ENCODE measurements around the gene HDAC4. TPM values are rescaled to one million over a fixed set of nuclear protein-coding genes. Genes with fewer than 3 reads are reported as not detected.

HDAC4 gene
- total and polyA plus RNA-seq, 10 of the 15 experiments (the other 5 are each of a cell fraction or from before 2014, with no cell fraction given) = 0.22 to 15.7 (median 4.8) TPM

- TF ChIP-seq SIX5 (IDR thresholded peaks at IDR 0.05; ENCODE audit: low read depth, low read length, severe bottlenecking) (no peak), BMI1 (IDR thresholded peaks at IDR 0.05; ENCODE audit: borderline replicate concordance) (no peak), RUNX3 (IDR thresholded peaks at IDR 0.05; ENCODE audit: low read length) (no peak), SPI1 (IDR thresholded peaks at IDR 0.05; ENCODE audit: borderline replicate concordance, insufficient read depth, low read depth, low read length) (no peak), ETV6 (conservative IDR thresholded peaks at IDR 0.05 in 1 of 2, IDR thresholded peaks at IDR 0.05 in 1 of 2; ENCODE audit: borderline replicate concordance in 1 of 2, low read depth in 1 of 2) (no peak), ZNF207 (IDR thresholded peaks at IDR 0.05; ENCODE audit: borderline replicate concordance) (no peak), ZZZ3 (IDR thresholded peaks at IDR 0.05; ENCODE audit: control insufficient read depth, insufficient read length, low read depth) (no peak), WRNIP1 (IDR thresholded peaks at IDR 0.05; ENCODE audit: borderline replicate concordance, low read depth, low read length) (no peak), ESRRA (IDR thresholded peaks at IDR 0.05; ENCODE audit: low read length) (no peak)
Observed at GRCh38 chr2:239163688-239164334, 237.0 kb downstream of the HDAC4 start (continued).

- Histone ChIP-seq H3K9ac (ENCODE audit: control insufficient read depth, insufficient read depth, low read length) (no peak overlapping the region), H3K4me3 (no peak overlapping the region), H2AFZ (ENCODE audit: control insufficient read depth, low read depth, low read length) (no peak overlapping the region), H3K36me3 (ENCODE audit: control insufficient read depth in 2 of 2, insufficient read depth in 2 of 2, low read length in 1 of 2) (peaks cover 0 to 2% of the 10 kb centered on the region in 2 experiments; a peak in 2 of 4 replicates), H4K20me1 (ENCODE audit: control insufficient read depth, insufficient read depth) (no peaks in the 10 kb centered on the region), H3K4me2 (ENCODE audit: control insufficient read depth, insufficient read depth) (no peak overlapping the region), H3K27me3 (replicated peaks in 1 of 2; ENCODE audit: control insufficient read depth in 2 of 2, insufficient read depth in 2 of 2, low read length in 1 of 2) (no peaks in the 10 kb centered on the region), H3K9me3 (replicated peaks; ENCODE audit: control insufficient read depth, insufficient read depth, low read length) (no peaks in the 10 kb centered on the region; the same call in 2 of the 3 replicates), H3K27ac (ENCODE audit: control insufficient read depth, insufficient read depth) (no peak overlapping the region), H3K4me1 (ENCODE audit: control insufficient read depth, insufficient read depth, low read length) (no peaks in the 10 kb centered on the region), H3K79me2 (ENCODE audit: control insufficient read depth, insufficient read depth, low read length) (no peaks in the 10 kb centered on the region)
- ChIA-PET POLR2A (no interaction called here), RAD21 (ENCODE audit: unreplicated experiment) (no interaction called here), SMC1A (ENCODE audit: uncharacterized antibody, unreplicated experiment) (no interaction called here), CTCF (interaction anchor here (0.6 kb wide), 1 partner anchor 1401 kb away, joined by 3 read pairs; no protein-coding TSS in a partner anchor)
- WGBS (ENCODE audit: insufficient coverage, insufficient replicate concordance, low lambda C conversion rate, missing lambda C conversion rate) = 92% methylated on average over 28 of the region's 28 CpGs
- no TSS peak for BruUV-seq (replicated peaks)
- DNase-seq (ENCODE audit: low read depth, low spot score) = no peak
- no peak for FAIRE-seq
- no peak for TF ChIP-seq RB1 (IDR thresholded peaks at IDR 0.05; ENCODE audit: borderline replicate concordance)
- in situ Hi-C loops (cut with MboI) = no loop called here
- no peak for ATAC-seq
- intact Hi-C loops (cut with micrococcal nuclease; ENCODE audit: unreplicated experiment) = no loop called here
Observed at GRCh38 chr2:239162976-239163687, 237.7 kb downstream of the HDAC4 start.

All from GM12878 (cell line).